Colonic mucosa (tissue), 4 donors: ENCODE results near the gene SLC29A3. TPM values are rescaled to one million over a fixed set of nuclear protein-coding genes. Genes with fewer than 3 reads are reported as not detected.

ENCODE experiments used
- DNase-seq: peaks from one replicate; pipeline ENCODE4 v3.0.0-alpha.2; 2020
- H3K27ac ChIP-seq: fragments of 200-600 bp; one replicate; pipeline ENCODE4 v1.8.0; 2021
- H3K27me3 ChIP-seq: fragments of 200-600 bp; one replicate; pipeline ENCODE4 v1.8.0; 2021
- H3K36me3 ChIP-seq: fragments of 200-600 bp; one replicate; pipeline ENCODE4 v1.8.0; 2021
- H3K4me1 ChIP-seq: fragments of 200-600 bp; one replicate; pipeline ENCODE4 v1.8.0; 2021; ENCODE audit warnings: mild to moderate bottlenecking
- H3K4me3 ChIP-seq: fragments of 200-600 bp; one replicate; pipeline ENCODE4 v1.8.0; 2021
- H3K9ac ChIP-seq, 2 donors: one replicate each; pipeline ENCODE4 v1.7.0; 2013; ENCODE audit warnings: control low read depth in 2 of 2, low read depth in 2 of 2, low read length in 2 of 2
- H3K9me3 ChIP-seq: fragments of 200-600 bp; one replicate; pipeline ENCODE4 v1.8.0; 2021
- intact Hi-C: fragments of 100-400 bp; cut with DNase I; formaldehyde crosslinking; loops from one replicate; pipeline ENCODE4 v1.14.1; 2022
- total RNA-seq, 2 donors: library from RNA; stranded (reverse); fragmentation: NEBNext Ultra II Directional in 1 of 2; extraction: Animal tissue kit (Norgen Biotek cat#: 25700) in 1 of 2; gene quantifications; one replicate each; pipeline ENCODE4 v1.2.1, GENCODE V29; 2021
- TF ChIP-seq, protein P1 (sequence below): fragments of 200-600 bp; IDR thresholded peaks from one replicate; pipeline ENCODE4 v1.8.0; 2022; ENCODE audit warnings: antibody characterized with exemption, mild to moderate bottlenecking
- donor health status: healthy.
- donor health status: DM: no; HTN: no; CAD: no.
- donor health status: DM: no; HTN: no; CAD: no.

The SLC29A3 gene
- total RNA-seq, 2 donors from 2014 or later: 3.8 to 6.5 TPM

DNA sequence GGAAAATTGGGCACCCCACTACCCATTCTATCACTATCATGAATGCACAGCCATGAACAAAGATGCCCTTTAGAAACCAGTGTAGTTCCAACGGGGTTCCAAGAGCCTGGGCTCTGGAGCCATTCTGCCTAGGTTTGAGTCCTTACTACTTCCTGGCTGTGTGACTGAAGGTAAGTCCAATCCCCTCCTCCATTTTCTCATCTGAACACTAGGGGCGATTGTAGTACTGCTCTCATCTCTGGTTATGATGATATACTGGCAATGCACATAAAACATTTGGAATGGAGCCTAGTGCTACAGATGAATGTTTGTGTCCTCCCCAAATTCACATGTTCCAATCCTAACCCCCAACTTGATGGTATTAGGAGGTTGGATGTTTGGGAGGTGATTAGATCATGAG lies 49.6 kb downstream of the SLC29A3 start:
- intact Hi-C loops: no loop called here
- TF ChIP-seq, protein P1, sequence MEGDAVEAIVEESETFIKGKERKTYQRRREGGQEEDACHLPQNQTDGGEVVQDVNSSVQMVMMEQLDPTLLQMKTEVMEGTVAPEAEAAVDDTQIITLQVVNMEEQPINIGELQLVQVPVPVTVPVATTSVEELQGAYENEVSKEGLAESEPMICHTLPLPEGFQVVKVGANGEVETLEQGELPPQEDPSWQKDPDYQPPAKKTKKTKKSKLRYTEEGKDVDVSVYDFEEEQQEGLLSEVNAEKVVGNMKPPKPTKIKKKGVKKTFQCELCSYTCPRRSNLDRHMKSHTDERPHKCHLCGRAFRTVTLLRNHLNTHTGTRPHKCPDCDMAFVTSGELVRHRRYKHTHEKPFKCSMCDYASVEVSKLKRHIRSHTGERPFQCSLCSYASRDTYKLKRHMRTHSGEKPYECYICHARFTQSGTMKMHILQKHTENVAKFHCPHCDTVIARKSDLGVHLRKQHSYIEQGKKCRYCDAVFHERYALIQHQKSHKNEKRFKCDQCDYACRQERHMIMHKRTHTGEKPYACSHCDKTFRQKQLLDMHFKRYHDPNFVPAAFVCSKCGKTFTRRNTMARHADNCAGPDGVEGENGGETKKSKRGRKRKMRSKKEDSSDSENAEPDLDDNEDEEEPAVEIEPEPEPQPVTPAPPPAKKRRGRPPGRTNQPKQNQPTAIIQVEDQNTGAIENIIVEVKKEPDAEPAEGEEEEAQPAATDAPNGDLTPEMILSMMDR: no peak
- DNase-seq: no peak

DNA sequence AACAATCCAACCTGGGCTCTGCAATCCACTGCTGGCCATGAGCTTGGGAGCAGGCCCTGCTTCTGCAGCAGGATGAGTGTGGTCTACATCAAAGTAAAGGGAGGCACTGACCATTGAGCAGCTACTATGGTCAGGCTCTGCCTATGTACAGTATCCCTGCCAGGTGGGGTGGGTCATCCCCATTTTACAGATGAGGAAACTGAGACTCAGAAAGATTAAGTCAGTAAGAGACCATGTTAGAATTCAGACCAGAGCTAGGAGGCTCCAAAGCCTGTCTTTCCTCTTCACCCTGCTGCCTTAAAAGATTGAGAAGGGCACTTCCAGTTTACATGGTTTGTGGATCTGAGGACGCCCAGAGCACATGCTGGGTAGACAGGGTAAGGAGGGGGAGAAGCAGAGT lies 50.5 kb downstream of the SLC29A3 start:
- no peak for DNase-seq
- Histone ChIP-seq H3K27ac (no peak overlapping the region), H3K27me3 (no peaks in the 10 kb centered on the region), H3K9ac (no peak overlapping the region), H3K4me3 (no peak overlapping the region), H3K9me3 (no peaks in the 10 kb centered on the region), H3K36me3 (no peaks in the 10 kb centered on the region), H3K4me1 (no peaks in the 10 kb centered on the region)
- intact Hi-C loops: no loop called here
- TF ChIP-seq, protein P1: no peak

More for the DNA sequence above, 49.6 kb downstream of the SLC29A3 start:
- no peak overlapping the region for H3K9ac ChIP-seq
- no peak overlapping the region for H3K4me3 ChIP-seq
- H3K4me1 ChIP-seq: no peaks in the 10 kb centered on the region
- H3K36me3 ChIP-seq: no peaks in the 10 kb centered on the region
- H3K27ac ChIP-seq: no peak overlapping the region
- no peaks in the 10 kb centered on the region for H3K9me3 ChIP-seq
- no peaks in the 10 kb centered on the region for H3K27me3 ChIP-seq

DNA sequence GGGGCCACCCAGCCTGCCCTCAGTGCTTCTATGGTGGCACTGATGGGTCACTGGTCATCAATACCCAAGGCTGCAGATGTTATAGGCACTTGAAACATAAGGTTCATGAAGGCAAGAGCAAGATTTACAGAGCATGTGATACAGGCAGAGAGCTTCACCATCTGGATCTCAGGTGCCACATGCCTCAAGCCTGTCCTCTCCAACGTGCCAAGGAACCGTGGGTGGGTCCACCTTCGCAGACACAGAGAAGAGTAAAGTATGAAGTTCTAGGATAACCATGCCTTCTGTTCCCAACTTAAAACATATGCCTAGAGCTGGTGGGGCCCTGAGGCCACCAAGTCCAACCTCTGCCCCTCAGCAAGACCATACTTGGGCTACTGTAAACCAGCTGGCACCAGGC lies 51.0 kb downstream of the SLC29A3 start:
- no peak overlapping the region for H3K4me3 ChIP-seq
- H3K27ac ChIP-seq: no peak overlapping the region
- no peaks in the 10 kb centered on the region for H3K9me3 ChIP-seq
- no peaks in the 10 kb centered on the region for H3K4me1 ChIP-seq
- no peak for DNase-seq
- H3K9ac ChIP-seq: no peak overlapping the region
- H3K27me3 ChIP-seq: no peaks in the 10 kb centered on the region
- intact Hi-C loops: no loop called here
- no peaks in the 10 kb centered on the region for H3K36me3 ChIP-seq
- TF ChIP-seq, protein P1: no peak

DNA sequence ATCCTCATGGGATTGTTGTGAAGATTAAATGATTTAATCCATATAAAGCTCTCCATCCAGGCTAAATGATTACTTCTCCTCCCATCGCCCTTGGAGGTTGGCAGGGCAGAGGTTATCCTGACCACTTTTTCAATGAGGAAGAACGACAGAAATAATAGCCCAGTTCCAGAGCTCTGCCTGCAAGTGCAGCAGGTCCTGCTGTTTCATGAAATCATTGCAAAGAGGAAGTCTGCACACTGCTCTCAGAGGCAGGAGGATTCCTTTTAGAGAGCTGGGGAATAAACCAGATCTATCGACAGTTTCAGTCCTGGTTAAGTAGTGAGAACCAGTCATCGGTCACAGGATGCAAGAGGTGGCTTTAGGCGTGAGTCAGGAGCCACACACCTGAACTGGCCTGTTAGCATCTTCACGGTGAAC lies 52.7 kb downstream of the SLC29A3 start:
- no peak overlapping the region for H3K4me3 ChIP-seq
- TF ChIP-seq, protein P1: no peak
- no peak for DNase-seq
- no peaks in the 10 kb centered on the region for H3K36me3 ChIP-seq
- intact Hi-C loops: no loop called here
- peaks cover 4% of the 10 kb centered on the region for H3K4me1 ChIP-seq
- H3K9me3 ChIP-seq: no peaks in the 10 kb centered on the region
- no peaks in the 10 kb centered on the region for H3K27me3 ChIP-seq
- no peak overlapping the region for H3K9ac ChIP-seq
- peak overlapping the region; percentile 17 for H3K27ac ChIP-seq

DNA sequence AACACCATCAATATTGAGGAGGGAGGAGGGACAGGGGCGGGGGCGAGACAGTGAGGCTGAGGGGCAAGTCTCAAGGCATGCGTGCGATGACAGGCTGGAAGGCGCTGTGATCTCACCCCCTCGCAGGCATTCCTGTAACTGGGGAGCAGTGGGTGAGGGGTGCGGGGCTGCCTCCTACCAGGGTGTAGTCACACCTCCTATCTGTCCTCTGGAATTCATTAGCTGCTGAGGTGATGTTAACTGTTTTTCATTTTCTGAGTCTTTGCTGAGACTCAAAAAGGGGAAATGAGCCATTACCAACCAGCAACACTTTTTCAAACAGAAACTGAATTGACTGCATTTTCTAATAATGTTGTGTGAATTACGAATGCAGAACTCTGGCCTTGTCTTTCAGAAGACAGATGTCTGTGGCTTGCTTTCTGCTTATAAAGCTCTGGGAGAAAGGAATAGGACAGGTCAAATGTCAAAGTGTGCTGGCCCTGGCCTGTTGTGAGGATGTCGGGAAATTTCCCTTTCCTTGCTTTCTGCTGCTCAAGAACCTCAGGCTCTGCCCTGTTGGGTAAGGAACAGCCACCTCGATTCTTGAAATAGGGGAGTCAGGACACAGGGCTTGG lies 53.9 kb downstream of the SLC29A3 start:
- Histone ChIP-seq H3K36me3 (no peaks in the 10 kb centered on the region), H3K27me3 (no peaks in the 10 kb centered on the region), H3K4me1 (peaks cover 8% of the 10 kb centered on the region), H3K4me3 (no peak overlapping the region), H3K9ac (no peak overlapping the region), H3K27ac (peak overlapping the region; percentile 17), H3K9me3 (no peaks in the 10 kb centered on the region)
- DNase-seq: no peak
- TF ChIP-seq, protein P1: no peak
- intact Hi-C loops: no loop called here
